Prostate gland (tissue), 2 donors: ENCODE data around the gene SOWAHB. TPM values are rescaled to one million over a fixed set of nuclear protein-coding genes. Genes with fewer than 3 reads are reported as not detected.

ENCODE experiments used
- DNase-seq: peaks from one replicate; pipeline ENCODE4 v3.0.0-alpha.2; 2019; ENCODE audit warnings: low spot score
- H3K27ac ChIP-seq, 2 donors: fragments of 200-600 bp; sonication (generic); 2 replicates each; pipeline ENCODE4 v1.5.1; 2017 to 2019
- H3K27me3 ChIP-seq: fragments of 200-600 bp; sonication (generic); replicated peaks from 2 replicates; pipeline ENCODE4 v1.5.1; 2019; ENCODE audit not compliant: insufficient read depth
- H3K36me3 ChIP-seq, 2 donors: fragments of 200-600 bp; sonication (generic); 1 replicate in 1 of 2; 2 replicates in 1 of 2; pipeline versions ENCODE4 v1.5.1 to v1.8.1; 2017 to 2019
- H3K4me1 ChIP-seq: fragments of 200-600 bp; sonication (generic); replicated peaks from 2 replicates; pipeline ENCODE4 v1.5.1; 2019
- H3K4me3 ChIP-seq, 2 donors: fragments of 200-600 bp; sonication (generic); 2 replicates each; pipeline ENCODE4 v1.5.1; 2017 to 2019
- H3K9me3 ChIP-seq: fragments of 200-600 bp; sonication (generic); 2 replicates; pipeline ENCODE4 v1.5.1; 2017
- CTCF ChIP-seq, 4 experiments: fragments of 200-600 bp in 2 of 4; fragments of 450-650 bp in 2 of 4; sonication (generic) in 2 of 4; IDR thresholded peaks; 1 replicate in 3 of 4; 2 replicates in 1 of 4; pipeline ENCODE4 v1.5.1; 2016 to 2019; ENCODE audit warnings: antibody characterized with exemption in 4 of 4, mild to moderate bottlenecking in 2 of 4, moderate library complexity in 2 of 4
- POLR2A ChIP-seq: fragments of 450-650 bp; IDR thresholded peaks from one replicate; pipeline ENCODE4 v1.6.1; 2016; ENCODE audit warnings: antibody characterized with exemption, mild to moderate bottlenecking
- POLR2AphosphoS5 ChIP-seq: sonication (generic); formaldehyde crosslinking; IDR thresholded peaks from one replicate; pipeline ENCODE4 v1.6.1; 2017; ENCODE audit warnings: antibody characterized with exemption
- WGBS: methylation state at CpG from one replicate; pipeline ENCODE4 v1.1.5; 2018; 5-methylcytosine and 5-hydroxymethylcytosine counted together
- intact Hi-C: fragments of 100-400 bp; cut with DNase I; formaldehyde crosslinking; loops from one replicate; pipeline ENCODE4 v1.14.2; 2022
- total RNA-seq, 2 donors: library from RNA; depleted of rRNA; stranded (reverse); fragments of >200 nt; gene quantifications; one replicate each; pipeline ENCODE4 v1.1.0, GENCODE V29; 2016

The SOWAHB gene
- total RNA-seq, 2 donors from 2014 or later: 1.8 to 3.9 TPM

- Histone ChIP-seq H3K27me3 (no peaks in the 10 kb centered on the region), H3K4me3 (no peak overlapping the region), H3K4me1 (no peaks in the 10 kb centered on the region), H3K9me3 (no peaks in the 10 kb centered on the region), H3K27ac (no peak overlapping the region), H3K36me3 (no peaks in the 10 kb centered on the region)
- DNase-seq: no peak
- no peak for TF ChIP-seq POLR2AphosphoS5
- TF ChIP-seq CTCF (IDR thresholded peaks at IDR 0.05): no peak
- TF ChIP-seq POLR2A: no peak
- WGBS: 84% methylated on average over 5 of the region's 5 CpGs
- intact Hi-C loops: no loop called here
Observed at GRCh38 chr4:76923619-76924357, 25.8 kb upstream of the SOWAHB start.

GRCh38 chr4:76920715-76921114 is 22.8 kb upstream of the SOWAHB start:
- TF ChIP-seq CTCF (IDR thresholded peaks at IDR 0.05) (no peak), POLR2AphosphoS5 (no peak), POLR2A (no peak)
- H3K27ac ChIP-seq: no peak overlapping the region
- no peak for DNase-seq
- no peak overlapping the region for H3K4me3 ChIP-seq
- H3K27me3 ChIP-seq: no peaks in the 10 kb centered on the region
- no peaks in the 10 kb centered on the region for H3K9me3 ChIP-seq
- intact Hi-C loops: no loop called here
- H3K36me3 ChIP-seq: no peaks in the 10 kb centered on the region
- no peaks in the 10 kb centered on the region for H3K4me1 ChIP-seq

- H3K4me1 ChIP-seq: no peaks in the 10 kb centered on the region
- intact Hi-C loops: no loop called here
- no peaks in the 10 kb centered on the region for H3K9me3 ChIP-seq
- H3K4me3 ChIP-seq: no peak overlapping the region
- TF ChIP-seq POLR2A: no peak
- no peak for TF ChIP-seq CTCF (IDR thresholded peaks at IDR 0.05)
- TF ChIP-seq POLR2AphosphoS5: no peak
- 97% methylated on average over 1 of the region's 1 CpG for WGBS
- no peak overlapping the region for H3K27ac ChIP-seq
- H3K36me3 ChIP-seq: no peaks in the 10 kb centered on the region
- no peak for DNase-seq
- no peaks in the 10 kb centered on the region for H3K27me3 ChIP-seq
Observed at GRCh38 chr4:76909711-76910110, 11.8 kb upstream of the SOWAHB start.

GRCh38 chr4:76905521-76905920 is 7.6 kb upstream of the SOWAHB start:
- WGBS: 30% methylated on average over 1 of the region's 1 CpG
- TF ChIP-seq POLR2A (no peak), CTCF (IDR thresholded peaks at IDR 0.05) (no peak), POLR2AphosphoS5 (no peak)
- no peaks in the 10 kb centered on the region for H3K4me1 ChIP-seq

GRCh38 chr4:76904646-76905190 is 6.8 kb upstream of the SOWAHB start:
- Histone ChIP-seq H3K9me3 (no peaks in the 10 kb centered on the region), H3K27ac (no peak overlapping the region), H3K27me3 (no peaks in the 10 kb centered on the region), H3K4me3 (no peak overlapping the region), H3K36me3 (no peaks in the 10 kb centered on the region), H3K4me1 (no peaks in the 10 kb centered on the region)
- DNase-seq: no peak
- intact Hi-C loops: no loop called here
- no peak for TF ChIP-seq CTCF (IDR thresholded peaks at IDR 0.05)
- no peak for TF ChIP-seq POLR2AphosphoS5
- no peak for TF ChIP-seq POLR2A
- WGBS: 74% methylated on average over 4 of the region's 4 CpGs

More at GRCh38 chr4:76905521-76905920, 7.6 kb upstream of the SOWAHB start:
- no peak for DNase-seq
- Histone ChIP-seq H3K27me3 (no peaks in the 10 kb centered on the region), H3K36me3 (no peaks in the 10 kb centered on the region), H3K9me3 (no peaks in the 10 kb centered on the region), H3K4me3 (no peak overlapping the region), H3K27ac (no peak overlapping the region)
- intact Hi-C loops: no loop called here
